GM10266 (cell line): ENCODE data around the gene RNASEH2B.

ENCODE experiments used
- DNase-seq: peaks from one replicate; pipeline ENCODE4 v3.0.0; 2012; ENCODE audit errors: extremely low spot score
- TF ChIP-seq, protein P1 (sequence below): IDR thresholded peaks from 2 replicates; pipeline ENCODE4 v1.5.1; 2012; ENCODE audit warnings: mild to moderate bottlenecking, low read depth; ENCODE audit not compliant: control insufficient read depth, insufficient read depth; ENCODE audit errors: missing control alignments

RNASEH2B gene

DNA sequence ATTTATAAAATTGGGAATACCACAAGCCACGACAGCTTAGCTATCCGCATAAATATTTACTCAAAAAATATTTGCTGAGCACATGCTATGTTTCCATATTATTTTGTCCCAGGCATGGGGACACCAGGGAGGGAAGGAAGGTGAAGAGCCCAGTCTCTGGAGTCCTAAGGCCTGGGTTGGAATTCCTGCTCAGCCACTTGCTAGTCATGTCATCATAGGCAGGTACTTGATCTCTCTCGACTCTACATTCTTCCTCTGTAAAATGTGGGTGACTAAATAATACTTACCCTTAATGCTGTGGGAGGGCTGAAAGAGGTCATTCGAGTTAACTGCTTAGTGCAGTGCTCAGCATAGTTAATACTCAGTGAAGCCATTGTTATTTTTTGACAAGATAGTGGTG is 4.3 kb upstream of the RNASEH2B start:
- DNase-seq: no peak
- TF ChIP-seq, protein P1, sequence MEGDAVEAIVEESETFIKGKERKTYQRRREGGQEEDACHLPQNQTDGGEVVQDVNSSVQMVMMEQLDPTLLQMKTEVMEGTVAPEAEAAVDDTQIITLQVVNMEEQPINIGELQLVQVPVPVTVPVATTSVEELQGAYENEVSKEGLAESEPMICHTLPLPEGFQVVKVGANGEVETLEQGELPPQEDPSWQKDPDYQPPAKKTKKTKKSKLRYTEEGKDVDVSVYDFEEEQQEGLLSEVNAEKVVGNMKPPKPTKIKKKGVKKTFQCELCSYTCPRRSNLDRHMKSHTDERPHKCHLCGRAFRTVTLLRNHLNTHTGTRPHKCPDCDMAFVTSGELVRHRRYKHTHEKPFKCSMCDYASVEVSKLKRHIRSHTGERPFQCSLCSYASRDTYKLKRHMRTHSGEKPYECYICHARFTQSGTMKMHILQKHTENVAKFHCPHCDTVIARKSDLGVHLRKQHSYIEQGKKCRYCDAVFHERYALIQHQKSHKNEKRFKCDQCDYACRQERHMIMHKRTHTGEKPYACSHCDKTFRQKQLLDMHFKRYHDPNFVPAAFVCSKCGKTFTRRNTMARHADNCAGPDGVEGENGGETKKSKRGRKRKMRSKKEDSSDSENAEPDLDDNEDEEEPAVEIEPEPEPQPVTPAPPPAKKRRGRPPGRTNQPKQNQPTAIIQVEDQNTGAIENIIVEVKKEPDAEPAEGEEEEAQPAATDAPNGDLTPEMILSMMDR: no peak

DNA sequence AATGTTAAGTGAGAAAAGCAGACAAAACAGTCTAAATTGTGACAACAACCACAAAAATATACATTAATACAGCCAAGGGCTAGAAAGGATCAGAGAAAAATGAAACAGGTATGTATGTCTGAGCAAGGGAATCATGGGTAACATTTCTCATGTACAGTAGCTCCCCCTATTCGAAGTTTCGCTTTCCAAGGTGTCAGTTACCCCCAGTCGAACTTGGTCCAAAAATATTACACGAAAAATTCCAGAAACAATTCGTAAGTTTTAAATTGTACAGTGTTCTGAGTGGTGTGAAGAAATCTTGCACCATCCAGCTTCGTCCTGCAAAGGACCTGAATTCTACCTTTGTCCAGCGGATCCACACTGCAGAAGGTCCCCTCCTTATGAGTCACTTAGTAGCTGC is 1.8 kb upstream of the RNASEH2B start:
- no peak for DNase-seq
- TF ChIP-seq, protein P1: no peak

DNA sequence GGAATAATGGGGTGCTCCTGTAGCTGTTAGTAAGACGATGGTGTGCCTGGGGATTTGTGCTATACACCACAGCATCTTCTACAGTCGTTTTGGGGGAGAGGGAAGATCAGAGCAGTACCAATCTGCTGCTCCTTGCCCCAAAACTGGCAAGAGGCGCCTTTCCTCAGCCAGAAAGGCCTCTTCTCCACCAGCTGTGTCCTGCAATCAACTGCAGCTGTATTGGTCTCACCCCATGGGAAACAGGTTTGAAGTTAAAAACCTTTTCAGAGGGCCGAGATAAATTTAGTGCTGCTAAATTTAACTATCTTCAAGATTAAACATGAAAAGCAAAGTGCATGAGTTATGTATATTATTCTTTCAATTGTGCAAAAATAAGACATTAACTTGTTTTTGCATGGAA is 1.2 kb upstream of the RNASEH2B start:
- peak; percentile 13 for DNase-seq
- TF ChIP-seq, protein P1: no peak

DNA sequence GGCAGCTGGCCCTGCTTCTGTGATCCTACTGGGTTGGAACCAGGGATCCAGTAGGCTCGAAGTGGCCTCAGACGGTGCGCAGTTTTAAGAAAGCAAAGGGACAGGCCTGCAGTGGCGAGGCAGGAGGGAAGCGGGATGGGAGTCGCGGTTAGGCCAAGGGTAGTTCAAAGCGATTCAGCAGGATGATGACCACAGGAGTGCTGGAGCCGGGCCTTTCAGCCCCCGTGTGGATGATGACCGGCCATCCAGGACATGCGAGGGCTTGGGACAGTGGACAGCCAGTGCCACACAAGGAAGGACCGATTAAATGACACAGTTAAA is 854 bp downstream of the RNASEH2B start:
- TF ChIP-seq, protein P1: no peak
- peak; percentile 27 for DNase-seq

DNA sequence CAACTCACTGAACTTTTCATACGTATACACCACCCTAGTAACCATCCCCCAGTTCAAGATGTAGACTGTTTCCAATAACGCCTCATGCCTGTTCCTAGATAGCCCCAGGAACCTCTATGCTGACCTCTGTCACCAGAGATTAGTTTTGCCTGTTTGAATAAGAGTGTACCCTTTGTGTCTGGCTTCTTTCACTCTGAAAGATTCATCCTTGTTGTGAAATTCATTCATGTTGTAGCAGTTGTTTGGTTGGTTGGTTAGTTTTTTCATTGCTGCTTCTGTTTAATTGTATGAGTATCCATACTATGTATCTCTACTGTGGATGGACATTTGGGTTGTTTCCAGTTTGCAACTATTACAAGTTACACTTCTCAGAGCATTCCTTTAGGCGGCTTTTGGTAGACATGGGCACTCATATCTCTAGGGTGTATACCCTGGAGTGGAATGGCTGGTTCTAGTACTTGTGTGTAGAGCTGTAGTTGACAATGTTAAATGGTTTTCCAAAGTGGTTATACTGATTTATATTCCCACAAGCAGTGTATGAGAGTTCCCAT is 1.6 kb downstream of the RNASEH2B start:
- TF ChIP-seq, protein P1: no peak

DNA sequence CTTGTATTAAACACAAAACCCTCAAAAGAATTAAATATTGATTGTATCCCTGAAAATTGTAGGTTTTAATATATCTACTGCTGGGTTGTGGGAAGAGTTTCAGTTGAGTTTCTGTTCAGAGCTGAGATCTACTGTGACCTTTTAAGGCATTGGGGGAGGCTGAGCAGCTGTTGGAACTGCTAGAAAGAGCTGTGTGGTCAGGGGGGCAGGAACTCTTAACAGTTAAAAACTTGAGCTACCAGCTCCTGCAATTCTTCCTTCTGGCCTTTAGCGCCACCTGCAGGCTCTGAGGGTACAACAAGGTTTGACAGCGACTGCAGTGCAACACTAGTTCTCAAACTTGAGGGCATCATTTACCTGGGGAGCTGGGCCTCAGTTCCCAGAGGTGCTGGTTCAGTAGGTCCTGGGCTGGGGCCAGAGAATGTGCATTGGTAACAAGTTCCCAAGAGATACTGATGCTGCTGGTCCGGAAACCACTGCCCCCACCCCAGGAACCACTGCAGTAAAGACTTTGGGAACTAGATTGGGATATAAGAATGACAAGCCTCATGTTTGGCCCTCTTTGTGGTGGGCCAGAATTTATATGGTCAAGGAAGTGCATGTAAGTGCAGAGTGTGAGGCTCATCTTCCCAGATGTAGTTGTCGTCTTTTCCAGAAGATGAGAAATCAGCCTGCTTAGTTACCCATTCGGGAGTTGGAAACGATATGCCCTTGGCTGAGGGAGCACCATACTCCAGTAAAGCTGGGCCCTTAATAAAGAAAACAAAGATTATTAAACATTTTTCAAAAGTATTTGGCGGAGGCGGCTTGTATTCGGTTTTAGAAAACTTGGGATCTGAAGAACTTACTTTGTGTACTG is 2.6 kb downstream of the RNASEH2B start:
- DNase-seq: peak; percentile 83
- TF ChIP-seq, protein P1: peak; percentile 90

More for the DNA sequence above, 1.6 kb downstream of the RNASEH2B start:
- DNase-seq: peak; percentile 40

DNA sequence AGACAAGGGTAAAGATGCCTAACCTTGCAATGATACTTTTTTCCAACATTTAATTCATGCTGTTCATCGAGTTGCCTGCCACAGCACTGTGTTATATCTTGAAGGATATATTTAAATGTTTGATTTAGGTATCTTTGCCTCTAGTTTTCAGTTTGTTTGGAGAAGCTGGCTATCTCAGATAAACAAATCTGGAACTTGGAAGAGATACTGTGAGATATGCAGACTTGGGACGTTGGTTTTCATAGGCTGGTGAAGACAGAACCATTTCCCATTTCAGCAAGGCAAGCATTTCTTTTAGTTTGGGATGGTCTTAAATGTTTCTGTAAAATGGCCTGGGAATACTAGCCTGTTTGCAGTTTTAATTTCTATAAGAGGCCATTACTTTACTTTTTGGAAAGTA is 3.3 kb downstream of the RNASEH2B start:
- no peak for DNase-seq
- TF ChIP-seq, protein P1: no peak
